ENCODE measurements around the gene DUSP22.
"Not testable (repeated sequence)": the region's sequence is repeated elsewhere in the genome, so short reads cannot be mapped to it uniquely, and the experiment has no call there.

The DUSP22 gene

GRCh38 chr6:366389-367297, 74.4 kb downstream of the DUSP22 start:
- DNase-seq = no peak

- DNase-seq = no peak
Observed at GRCh38 chr6:367298-367794, 75.1 kb downstream of the DUSP22 start.

DNA sequence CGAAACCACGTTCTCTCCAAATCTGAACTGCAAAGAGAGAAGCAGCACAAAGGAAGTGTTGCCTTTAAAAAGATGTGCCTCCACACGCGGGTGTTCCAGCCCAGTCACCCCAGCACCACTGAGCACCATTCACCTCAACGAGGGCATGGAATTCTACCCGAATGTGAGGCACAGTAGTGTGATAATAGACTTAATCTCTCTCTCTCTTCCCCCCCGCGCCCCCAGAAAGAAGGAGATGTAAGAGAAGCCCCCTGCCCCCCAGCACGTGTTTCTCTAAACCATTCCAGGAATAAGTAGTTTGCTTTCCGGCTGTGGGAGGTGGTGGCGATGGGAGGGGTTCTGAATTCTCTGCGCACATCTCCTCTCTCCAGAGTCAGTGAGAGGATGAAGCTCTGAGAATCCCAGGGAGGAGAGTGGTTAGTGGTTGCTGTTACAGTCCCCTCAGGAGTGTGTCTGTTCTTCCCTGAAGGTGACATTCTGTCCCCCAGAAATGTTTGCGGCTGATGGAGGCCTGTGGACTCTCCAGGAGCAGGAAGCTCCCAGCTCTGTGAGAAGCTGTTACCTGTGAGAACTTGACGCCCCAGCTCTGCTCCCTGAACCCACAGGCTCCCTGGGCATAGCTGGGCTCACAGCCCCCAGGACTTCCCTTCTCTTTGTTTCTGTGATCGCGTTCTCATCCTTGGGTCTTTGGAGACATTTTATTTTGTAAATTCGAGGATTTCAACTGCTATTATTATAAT, 75.8 kb downstream of the DUSP22 start:
- DNase-seq = no peak

- no peak for DNase-seq
Observed at GRCh38 chr6:369559-370431, 77.5 kb downstream of the DUSP22 start.

- DNase-seq = no peak
Observed at GRCh38 chr6:370555-370954, 78.3 kb downstream of the DUSP22 start.

DNA sequence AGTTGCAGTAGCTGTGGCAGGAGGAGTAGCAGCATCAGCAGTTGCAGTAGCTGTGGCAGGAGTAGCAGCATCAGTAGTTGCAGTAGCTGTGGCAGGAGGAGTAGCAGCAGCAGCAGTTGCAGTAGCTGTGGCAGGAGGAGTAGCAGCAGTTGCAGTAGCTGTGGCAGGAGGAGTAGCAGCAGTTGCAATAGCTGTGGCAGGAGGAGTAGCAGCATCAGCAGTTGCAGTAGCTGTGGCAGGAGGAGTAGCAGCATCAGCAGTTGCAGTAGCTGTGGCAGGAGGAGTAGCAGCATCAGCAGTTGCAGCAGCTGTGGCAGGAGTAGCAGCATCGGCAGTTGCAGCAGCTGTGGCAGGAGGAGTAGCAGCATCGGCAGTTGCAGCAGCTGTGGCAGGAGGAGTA, 79.6 kb downstream of the DUSP22 start:
- DNase-seq = not testable (repeated sequence)

DNA sequence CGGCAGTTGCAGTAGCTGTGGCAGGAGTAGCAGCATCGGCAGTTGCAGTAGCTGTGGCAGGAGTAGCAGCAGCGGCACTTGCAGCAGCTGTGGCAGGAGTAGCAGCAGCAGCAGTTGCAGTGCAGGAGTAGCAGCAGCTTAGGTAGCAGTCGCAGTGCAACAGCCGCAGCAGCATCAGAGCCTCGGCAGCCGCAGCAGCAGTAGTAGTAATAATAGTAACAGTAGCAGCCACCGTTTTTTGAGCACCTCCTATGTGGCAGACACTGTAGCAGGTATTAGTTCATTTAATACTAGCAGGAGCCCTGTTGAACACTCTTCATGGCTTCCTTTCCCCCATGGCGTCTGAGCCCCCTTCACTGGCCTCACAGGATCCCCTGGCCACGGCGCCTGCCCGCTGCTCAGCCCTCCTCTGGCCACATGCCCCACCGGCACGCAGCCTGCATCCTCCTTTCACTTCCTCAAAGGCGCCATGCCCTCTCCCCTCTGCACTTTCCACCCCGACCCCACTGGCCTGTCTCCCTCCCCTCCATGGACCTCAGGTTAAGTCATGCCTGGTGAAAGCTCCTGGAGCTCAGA, 80.1 kb downstream of the DUSP22 start:
- DNase-seq = no peak

GRCh38 chr6:373031-373430, 80.7 kb downstream of the DUSP22 start:
- DNase-seq = no peak

DNA sequence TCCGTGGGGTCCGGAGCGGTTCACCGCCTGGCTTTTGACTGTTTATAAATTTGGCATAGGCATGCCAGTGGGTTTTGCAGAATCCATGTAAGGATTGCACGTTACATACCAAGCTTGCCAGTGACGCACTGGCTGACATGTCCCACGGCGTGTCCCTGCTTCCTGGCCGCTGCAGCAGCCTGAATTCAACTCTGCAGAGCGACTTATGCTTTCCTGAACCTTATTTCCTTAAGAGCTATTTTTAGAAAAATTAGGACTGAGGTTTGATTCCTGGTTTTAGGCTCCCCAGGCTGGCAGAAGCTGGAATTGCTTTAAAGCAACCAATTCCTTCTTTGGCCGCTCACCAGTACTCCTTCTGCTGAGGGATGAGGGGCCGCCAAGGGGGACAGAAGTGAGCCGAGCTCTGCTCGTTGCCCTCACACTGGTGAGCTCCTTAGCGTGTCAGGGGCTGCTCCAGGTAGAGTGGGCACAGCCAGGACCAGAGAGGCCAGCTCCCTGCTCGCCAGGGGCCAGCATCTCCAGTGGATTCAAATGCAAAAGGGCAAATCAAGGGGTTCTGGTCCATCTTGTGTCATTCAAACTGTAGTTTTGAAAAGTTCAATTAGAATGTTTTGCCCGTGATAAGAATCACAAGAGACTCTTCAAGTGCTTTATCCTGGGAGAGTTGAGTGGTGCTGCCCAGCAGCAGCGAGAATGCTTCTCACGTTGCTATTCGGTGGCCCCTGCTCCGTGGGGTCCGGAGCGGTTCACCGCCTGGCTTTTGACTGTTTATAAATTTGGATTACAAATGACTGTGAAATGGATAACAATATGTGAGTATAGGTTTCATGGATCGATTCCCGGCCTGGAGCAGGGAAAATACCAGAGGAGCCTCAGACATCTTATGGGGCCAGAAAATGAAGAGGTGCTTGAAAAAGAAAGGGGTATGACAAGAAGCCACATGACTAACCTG, 81.8 kb downstream of the DUSP22 start:
- no peak for DNase-seq

GRCh38 chr6:374956-375355, 82.7 kb downstream of the DUSP22 start:
- DNase-seq = no peak

DNA sequence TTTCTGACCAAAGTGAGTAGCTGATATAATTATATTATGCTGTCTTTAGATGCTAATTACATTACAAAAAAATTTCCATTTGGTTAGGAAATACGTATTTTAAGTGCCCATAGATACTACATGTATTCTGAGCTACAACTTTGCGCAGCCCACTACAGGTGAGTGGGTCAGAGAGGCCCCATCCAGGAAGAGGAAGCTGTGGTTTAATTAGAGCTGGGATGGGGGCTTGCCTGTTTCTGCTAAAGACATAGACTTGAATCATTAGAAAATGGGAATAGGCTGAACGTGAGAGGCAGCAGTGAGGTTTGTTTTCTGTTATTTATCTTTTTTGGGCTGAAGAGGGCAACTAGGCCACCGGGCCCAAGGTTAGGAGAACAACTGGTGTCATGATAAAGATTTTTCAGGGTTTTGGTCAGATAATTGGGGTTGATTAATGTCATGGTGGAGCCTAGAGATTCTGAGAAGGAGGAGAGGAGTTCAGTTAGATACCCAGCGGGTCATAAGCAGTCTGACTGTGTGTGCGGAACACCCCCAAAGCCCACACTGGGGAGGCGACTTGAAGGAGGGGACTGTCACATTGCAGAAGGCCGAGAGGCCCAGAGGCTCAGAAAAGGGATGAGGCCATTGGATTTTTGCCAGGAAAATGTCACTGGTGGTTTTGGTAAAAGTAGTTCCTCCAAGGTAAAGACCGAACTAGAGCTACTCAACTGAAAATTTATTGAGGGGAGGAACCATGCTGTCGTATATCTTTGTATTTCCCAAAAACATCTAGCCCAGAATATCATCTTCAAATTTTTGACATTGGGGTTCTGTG, 84.7 kb downstream of the DUSP22 start:
- DNase-seq = no peak

GRCh38 chr6:377641-378020, 85.3 kb downstream of the DUSP22 start:
- not testable (repeated sequence) for DNase-seq

- DNase-seq = no peak
Observed at GRCh38 chr6:378090-378957, 86.0 kb downstream of the DUSP22 start.

- no peak for DNase-seq
Observed at GRCh38 chr6:378958-379409, 86.7 kb downstream of the DUSP22 start.

DNA sequence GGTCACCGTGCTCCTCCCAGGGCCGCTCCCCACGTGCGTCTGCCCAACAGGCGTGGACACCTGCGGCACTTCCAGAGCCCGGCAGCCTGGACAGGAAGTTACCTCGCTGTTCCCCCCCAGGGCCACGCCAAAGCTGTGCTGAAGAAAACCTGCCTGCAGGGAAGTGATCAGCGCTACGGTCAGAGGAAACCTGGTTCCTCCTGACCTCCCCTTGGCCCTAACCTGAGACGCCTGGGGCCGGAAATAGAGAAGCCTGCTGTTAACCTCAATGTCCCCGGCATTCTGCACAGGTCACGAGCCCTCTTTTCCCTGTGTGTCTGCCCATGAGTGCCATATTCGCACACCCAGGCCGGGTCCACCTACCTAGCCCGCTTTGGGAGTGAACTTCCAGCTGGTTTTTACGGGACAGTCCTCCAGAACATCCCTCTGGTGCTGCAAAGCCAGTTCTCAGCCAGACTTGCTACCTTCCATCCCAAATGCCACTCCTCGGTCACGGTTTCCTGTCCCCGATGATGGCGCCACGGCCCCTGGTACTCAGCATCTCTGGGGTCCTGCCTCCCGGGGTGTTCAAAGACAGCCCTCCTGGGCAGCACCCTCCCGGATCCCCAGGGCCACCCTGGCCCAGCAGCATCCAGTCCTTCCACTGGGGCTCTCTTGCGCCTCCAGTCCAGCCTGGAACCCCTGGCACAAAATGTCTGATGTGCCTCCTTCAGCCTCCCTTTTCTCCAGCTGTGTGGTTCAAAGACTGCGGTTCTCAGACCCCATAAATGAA, 87.3 kb downstream of the DUSP22 start:
- no peak for DNase-seq

GRCh38 chr6:380234-381218, 88.2 kb downstream of the DUSP22 start:
- no peak for DNase-seq

DNA sequence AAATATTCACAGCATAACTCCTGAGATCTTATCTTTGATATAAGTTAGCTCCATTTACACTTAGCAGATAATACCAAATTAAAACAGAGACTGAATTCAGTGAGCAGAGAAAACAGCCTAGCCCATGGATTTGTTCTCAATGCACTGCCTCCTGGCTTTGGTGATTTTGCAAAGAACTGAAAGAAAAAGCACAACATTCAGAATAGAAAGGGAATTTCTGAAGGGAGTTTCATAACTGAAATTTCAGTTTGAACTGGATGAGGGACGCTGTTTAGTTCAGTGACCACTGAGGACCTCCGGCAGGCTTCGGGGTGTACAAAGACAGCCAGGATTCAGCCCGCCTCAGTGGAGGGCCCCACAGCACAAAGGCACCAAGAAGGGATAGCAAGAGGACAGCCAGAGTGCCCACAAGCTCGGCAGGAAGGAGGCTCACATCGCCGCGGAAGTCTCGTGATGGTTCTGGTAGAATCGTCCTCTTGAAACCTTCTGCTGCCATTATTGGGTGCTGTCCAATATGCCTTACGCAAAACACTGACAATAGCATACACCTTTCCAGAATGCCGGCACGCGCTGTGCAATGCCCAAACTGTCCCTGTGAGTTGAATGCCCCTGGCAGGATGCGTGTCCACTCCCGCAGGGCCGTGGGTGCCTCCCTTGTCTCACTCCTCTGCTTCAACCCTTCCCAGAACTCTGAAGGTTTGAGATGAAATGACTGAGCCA, 89.6 kb downstream of the DUSP22 start:
- no peak for DNase-seq
